HK-2 (cell line): ENCODE measurements around the gene SLC44A1.

Experiments
- DNase-seq: peaks from one replicate; pipeline ENCODE4 v3.0.0-alpha.2; 2018; ENCODE audit not compliant: unreplicated experiment

Gene SLC44A1

DNA sequence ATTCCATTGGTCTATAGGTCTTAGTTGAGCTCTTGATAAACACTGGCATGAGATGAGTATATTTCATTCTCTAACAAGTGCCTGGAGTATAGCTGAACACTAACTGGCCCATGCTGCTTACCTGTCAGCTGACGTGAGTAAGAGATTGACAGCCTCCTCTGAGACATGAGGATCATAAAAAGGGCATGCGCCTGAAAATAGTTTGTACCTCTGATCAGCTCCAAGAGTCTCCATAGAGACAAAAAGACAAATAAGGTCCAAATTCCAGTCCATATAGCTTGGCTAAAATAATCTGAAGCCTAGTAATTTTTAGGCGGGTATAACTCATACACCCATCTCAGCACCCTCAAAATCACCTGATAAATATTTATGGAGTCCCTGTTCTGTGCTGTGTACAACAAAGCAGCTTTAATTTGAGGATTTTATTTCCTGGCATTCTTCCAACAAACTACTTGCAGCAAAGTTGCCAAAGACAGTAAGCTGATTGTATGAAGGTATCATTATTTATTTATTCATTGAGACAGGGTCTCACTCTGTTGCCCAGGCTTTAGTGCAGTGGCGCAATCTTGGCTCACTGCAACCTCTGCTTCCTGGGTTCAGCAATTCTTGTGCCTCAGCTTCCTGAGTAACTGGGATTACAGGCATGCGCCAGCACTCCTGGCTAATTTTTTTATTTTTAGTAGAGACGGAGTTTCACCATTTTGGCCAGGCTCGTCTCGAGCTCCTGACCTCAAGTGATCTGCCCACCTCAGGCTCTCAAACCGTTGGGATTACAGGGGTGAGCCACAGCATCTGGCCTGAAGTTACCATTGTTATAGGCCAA lies 187.2 kb downstream of the SLC44A1 start:
- no peak for DNase-seq

DNA sequence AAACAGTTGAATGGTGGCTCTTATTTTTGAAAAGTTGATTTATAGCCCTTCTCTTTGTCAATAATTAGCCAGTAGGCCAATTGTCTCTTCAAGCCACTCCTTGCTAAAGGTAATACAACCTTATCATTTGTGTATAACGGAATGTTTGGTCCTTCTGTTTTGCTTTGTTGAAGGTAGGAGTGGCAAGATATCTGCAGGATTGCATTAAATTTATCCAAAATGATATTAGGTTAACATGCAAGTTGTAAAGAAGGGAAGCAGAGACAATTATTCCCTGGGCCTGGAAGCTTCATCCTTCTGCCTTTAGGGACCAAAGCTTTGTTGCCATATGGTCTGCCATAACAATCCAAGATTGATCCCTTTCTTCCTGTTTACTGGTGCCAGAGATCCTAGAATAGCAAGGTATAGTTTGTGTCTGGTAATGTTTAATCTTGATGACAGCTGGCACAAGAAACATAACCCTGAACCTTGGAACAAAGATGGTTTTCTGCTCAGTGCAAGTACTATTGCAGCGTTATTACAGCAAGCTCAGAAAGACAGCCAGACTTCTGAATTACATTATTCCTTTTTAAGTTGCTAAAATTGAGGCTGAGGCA lies 187.9 kb downstream of the SLC44A1 start:
- no peak for DNase-seq

DNA sequence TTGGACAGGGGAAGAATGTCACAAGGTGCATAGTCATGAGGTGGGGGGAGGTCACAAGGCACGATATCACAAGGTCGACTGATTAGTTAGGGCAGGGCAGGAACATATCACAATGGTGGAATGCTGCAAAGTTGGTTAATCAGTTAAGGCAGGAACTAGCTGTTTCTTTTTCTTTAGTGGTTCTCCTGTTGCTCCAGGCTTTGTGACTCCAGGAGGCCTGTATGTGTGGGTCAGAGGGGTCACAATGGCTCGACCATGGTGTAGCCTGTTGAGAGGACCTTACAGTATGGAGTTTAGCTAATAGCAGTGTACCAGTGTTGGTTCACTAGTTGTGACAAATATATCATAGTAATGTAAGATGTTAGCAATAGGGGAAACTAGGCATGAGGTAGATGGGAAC lies 191.0 kb downstream of the SLC44A1 start:
- no peak for DNase-seq

DNA sequence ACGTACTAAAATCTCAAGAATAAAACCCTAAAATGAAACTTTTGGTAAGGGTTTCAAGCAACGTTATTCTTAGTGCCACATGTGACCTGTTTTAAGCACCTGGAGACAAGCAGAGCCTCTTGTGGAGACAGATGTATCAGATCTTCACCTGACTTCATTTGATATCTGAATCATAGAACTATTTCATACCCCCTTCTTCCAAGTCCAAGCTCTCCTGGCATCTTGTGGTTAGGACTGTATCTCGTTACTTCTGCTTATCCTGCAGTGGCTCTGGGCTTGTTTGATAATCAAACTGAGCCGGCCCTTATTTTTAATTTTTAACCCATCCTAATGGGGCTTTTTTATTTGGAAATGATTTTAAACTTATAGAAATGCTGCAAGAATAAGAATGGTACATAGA lies 192.3 kb downstream of the SLC44A1 start:
- DNase-seq, result no peak

DNA sequence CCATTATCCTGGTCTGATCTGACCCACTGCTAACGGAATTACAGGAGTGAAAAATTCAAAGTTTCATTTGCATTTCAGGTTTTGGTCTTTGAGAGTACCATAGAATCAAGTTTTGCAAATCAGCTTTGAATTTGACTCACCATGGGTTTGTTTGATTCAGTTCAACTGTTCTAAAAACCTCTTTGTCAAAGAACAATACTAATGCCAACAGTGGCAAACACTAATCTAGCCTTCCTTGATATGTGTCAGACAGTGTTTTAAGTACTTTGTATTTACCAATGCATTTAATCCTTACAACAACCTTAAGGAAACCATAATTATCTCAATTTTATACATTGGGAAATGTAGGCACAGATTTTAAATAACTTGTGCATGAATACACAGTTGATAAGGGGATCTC lies 193.3 kb downstream of the SLC44A1 start:
- DNase-seq, result no peak

DNA sequence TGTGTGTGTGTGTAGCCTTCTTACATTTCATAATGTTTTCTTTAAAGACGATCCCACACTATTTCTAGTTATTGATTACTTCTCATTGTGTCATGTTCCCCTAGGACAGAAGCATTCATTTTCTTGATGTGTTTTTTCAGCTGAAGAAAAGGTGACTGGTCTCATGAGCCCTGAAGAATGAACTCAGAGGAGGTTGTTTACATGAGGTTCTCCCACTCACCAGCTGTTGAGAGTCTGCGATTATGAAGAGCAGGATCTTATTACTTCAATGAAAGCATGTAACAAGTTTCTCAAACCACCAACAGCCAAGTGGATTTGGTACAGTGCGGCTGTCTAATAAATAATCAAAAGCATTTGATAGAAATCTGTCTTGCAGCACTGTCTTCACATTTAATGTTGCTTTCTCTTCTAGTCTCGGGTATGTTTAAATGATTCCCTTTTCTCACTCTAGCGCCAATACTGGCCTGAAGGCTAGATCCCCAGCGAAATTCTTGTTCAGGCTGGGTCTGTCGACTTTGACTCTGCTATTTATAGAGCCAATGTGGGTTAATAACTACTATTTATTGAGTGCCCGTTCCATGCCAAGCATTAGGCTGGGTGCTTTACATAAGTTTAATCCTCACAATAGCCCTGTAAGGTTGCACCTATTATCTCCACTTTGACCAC lies 193.8 kb downstream of the SLC44A1 start:
- no peak for DNase-seq

DNA sequence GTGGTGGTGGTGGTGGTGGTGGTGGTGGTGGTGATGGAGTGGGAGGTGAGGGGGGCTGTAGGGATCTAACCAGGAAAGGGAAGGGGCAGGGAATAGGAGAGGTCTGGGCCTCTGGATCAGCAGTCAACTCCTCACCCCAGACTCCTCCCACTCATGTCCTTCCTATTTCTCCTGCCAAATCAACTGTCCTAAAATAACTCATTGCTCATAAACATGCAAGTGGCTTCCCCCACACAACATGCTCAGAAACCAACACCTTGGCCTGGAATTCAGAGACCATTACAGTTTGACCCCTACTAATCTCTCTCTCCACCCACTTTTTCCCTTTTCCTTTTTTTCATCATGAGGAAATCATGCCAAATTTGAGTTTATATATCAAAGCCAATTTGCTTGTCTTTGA lies 195.0 kb downstream of the SLC44A1 start:
- no peak for DNase-seq

DNA sequence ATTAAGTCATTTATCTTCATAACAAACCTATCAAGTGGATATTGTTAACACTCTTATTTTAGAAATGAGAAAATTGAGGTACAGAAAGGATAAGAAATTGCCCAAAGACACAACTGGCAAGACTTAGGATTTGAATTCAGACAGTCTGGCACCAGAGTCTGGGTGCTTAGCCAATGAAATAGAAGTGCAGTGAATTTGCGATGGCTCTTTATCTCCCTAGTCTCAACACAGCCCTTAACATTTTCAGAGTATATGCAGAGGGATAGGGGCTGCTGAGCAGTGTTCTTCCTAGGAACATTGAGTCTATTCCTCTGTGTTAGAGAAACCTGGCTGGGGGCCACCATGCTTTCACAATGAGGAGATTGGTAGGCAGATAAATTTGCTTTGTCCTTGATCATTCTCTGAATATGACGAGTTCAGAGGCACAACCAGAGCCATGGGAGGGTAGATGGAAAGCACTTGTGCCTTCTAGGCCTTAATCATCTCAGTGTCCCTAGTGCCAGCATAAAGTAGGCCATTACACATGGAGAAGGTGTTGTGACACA lies 197.2 kb downstream of the SLC44A1 start:
- DNase-seq, result no peak

DNA sequence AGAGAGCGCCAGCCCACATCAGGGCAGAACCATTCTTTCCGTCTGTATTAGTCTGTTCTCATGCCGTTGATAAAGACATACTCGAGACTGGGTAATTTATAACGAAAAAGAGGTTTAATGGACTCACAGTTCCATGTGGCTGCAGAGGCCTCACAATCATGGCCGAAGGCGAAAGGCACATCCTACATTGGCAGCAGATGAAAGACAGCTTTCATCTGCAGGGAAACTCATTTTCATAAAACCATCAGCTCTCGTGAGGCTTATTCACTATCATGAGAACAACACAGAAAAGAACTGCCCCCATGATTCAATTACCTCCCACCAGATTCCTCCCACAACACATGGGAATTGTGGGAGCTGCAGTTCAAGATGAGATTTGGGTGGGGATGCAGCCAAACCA lies 198.7 kb downstream of the SLC44A1 start:
- no peak for DNase-seq

DNA sequence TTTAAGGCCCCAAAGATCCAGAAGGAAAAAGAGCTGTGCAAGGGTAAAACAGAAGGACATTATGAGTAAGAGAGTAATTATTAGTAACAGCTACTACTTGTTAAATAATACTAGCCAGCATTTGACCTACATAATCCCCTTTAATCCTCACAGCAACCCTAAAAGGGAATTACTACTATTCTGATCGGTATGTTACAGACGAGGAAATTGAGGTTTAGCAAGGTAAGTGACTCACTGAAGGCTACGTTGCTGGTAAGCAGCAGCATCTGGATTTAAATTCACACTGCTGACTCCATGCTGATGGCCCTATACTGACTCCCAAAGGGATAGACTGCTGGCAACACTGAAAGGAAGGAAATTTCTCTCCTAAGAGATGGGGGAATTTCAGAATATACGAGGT lies 199.7 kb downstream of the SLC44A1 start:
- DNase-seq, result no peak

DNA sequence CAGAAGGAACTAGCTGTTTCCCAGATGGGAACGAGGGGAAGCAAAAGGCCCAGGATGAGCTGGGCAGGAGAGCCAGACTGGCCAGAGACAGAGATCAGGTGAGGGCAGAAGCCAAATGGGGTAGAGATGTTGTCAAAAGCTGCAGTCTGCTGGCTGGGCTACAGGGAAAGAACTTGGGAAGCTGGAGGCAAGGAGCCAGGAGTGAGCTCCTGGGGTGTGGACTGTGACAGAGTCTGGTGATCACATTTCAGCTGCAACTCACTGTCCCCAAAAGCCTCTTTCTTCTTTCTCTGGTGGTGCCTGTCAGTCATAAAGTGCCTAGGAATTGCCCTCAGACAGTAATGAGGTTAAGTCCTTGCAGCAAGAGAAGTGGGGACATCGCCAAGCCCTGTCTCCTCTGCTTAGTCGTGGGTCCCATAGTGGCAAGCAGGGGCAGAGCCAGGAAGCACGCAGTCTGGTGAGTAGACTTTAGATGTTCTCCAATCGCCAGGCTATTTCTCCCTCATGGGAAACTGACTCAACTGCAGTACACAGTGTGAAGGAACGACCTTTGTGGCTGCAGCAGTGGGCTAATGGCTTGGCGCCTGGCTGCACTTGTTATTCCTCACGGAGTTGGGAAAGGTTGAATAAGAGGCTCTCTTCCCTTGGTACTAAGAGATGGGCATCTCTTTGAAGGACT lies 200.9 kb downstream of the SLC44A1 start:
- DNase-seq, result no peak

DNA sequence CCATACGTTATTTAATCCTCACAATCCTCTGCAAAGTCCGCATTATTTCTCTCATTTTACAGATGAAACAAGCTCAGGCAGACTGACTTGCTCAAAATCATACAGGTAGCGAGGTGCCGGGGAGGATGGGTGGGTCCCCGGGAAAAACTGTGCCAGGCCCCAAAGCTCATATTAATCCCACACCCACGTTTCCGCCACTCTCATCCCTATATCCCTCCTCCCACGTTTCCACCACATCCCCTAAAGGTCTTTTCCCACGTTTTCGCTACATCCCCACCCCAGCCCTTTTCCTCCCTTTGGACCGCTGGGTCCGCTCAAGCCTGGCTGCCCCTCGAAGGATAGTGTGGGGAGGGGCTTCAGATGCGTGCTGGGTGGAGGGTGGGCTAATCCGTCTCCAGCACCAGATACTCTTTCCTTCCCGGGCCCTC lies 202.9 kb downstream of the SLC44A1 start:
- no peak for DNase-seq

DNA sequence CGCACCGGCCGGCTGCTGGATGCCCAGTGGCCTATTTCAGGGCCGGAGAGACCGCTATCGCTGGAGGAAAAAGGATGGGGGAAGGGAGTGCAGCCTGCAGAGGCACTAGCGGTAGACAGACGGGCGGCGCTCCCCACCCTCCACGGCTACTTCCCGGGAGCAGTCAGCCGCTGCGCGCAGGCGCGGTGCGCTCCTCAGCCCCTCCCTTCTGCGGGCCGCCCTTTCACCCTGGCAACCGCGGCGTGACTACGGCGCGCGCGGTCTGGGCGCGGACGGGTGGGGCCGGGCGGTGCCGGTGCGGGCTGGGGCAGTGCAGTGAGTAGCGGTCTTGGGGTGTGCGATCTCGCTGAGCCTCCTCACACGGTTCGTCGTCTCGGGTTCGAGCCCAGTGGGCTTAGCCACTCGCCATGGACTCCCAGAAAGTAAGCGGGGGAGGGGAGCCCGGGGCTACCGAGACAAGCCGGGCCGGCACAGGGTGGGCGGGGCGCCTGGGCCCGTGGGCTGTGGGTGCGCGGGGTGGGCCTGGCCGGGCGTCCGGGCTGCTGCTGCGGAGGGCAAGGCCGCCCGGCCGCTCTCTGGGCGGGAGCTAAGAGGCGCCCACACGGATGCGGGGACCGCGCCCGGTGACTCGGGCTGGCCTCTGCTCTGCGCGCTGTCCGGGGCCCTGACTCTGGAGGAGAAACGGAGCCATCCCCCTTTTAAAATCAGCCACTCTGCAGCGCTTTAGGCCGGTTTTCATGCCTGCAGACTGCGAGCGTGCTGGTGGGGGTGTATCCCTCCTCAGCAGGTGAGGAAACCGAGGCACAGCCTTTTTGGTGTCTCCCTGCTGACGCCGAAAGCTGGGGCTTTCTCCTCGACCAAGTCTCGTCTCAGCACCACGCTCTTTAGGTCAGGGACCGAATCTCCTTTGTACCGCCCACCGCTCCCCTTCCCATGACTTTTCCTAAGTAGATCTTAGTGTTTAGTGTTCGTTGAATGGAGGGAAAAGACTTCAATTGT lies 203.7 kb downstream of the SLC44A1 start, which contains the start of gene FSD1L:
TSS of gene FSD1L (plus strand) at position 221 of the 999 bp plus-strand sequence. CDS start at position 408, 187 bp downstream.
- peak; percentile 94 for DNase-seq

DNA sequence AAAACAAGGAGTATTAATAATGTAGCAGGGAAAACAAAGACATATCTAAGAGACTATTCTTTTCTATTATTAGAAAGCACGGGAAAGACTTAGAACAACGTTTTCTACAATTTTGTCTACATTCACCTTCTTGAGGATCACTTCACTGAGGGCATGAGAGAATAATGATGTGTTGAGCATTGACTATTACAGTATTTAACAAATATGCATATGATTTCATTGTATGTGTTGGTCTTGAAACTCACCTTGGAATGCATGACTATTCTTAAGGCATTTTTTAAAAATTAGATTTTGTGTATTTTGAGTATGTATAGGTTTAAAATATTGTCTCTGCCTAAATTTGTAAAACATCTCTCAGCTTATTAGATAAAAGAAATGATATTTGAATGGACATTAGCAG lies 204.6 kb downstream of the SLC44A1 start:
- no peak for DNase-seq

DNA sequence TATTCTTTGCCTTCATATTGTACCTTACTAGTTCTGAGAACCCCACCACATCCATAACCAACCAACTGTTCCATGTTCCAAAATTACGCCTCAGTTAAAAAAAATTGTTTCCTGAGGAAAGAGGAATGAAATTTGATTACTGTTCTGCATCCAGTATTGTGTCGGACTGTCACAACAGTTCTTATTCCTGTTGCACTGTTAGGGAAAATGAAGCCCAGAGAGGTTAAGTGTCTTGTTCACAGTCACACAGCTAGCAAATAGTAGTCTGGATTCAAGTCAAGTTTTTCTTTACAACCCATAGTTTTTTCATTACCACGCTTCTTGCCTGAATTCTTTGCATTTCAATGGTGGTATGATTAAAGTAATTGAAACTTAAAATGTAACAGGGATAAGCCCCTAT lies 207.7 kb downstream of the SLC44A1 start:
- no peak for DNase-seq

DNA sequence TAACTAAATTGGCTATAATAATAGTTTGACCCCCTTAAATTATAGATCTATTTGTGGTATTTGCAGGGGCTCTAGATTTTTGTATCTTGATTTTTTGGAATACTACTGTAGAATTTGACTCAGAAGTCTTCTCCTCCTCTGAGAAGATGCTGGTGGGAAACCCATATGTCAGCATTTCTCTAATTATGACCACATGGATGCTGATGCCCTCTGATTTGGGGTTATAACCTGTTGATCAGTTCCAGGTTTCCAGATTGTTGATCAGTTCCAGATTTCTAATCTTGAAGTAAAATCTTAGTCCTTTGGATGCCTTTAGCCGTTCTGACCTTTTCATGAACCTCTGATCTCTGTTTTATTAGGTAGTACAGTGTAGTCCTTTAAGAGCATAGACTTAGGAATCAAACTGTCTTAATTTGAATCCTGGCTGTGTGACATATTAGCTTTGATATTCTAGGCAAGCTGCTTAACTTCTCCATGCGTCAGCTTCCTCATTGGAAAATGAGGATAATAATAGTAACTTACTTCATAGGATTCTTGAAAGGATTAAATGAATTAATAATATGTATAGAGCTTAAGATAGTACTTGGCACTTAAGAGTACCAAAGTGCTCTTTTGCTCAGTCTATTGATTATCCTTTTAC lies 211.5 kb downstream of the SLC44A1 start:
- DNase-seq, result no peak

DNA sequence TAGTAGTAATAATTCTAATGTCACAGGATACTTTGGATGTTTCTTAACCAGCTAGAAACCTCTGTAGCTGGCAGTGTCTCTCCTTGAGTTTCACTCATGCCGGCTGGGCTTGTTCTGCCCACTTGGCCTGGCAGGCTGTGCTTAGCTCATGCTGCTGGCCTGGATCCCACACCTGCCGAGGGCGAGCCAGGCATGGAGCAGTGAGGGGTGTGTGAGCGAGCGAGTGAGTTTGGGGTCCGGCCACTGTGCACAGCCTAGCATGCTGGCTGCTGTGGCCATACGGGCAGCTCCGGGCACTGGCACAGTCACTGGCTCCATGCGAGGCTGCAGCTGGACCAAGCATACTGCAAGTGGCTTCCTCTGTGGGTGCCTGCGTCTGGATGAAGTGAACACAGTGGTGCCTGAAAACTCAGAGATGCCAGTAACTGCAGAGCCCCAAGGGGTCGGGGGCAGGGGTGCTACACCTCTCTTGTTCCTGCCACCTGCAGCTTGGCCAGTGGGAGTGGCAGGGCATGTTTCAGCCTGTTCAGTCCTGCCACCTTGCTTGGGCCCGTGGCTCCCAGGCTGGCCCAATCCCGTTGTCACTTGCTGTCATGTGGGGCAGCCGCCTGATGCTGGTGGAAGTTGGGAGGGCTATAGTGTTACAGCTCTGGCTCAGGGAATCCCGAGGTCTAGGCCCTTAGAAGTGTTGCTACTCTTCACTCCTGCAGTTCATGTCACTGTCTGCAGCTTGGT lies 213.3 kb downstream of the SLC44A1 start:
- no peak for DNase-seq

DNA sequence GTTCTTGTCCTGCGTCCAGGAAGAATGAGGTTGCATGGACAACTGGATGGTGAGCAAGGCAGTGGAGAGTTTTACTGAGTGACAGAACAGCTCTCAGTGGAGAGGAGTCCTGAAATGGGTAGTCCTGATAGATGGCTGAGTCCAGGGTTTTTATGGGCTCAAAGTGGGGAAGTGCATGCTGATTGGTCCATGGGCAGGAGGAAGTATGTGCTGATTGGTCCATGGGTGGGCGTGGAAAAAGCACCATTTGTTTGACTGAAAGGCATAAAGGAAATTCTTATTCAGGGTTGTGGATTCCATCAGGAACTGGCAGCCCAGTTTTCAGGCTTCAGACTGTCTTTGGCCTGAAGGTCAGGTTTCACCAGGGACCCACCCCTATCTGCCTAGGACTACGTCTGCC lies 214.0 kb downstream of the SLC44A1 start:
- no peak for DNase-seq

DNA sequence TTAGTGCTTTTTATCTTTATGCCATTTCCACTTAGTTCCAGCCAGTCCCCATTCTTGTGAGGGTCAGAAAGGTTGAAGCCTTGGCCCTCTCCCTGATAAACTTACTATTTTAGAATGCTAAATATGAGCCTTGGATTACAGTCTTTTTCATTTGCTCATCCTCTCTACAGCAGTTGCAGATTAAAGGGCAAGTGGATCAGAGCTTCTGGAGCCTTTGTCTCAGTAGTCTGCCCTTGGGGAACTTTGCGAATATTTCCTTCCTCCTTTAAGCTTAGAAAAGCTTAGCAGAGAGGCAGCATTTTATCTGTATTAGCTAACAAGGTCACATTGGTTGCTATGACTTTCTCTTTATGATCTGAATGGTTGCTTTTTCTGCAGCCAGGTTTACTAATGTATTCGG lies 214.9 kb downstream of the SLC44A1 start:
- DNase-seq, result no peak
